CD4-positive, alpha-beta T cell (primary cell): ENCODE results near the gene DDX31. TPM values are rescaled to one million over a fixed set of nuclear protein-coding genes. Genes with fewer than 3 reads are reported as not detected.

Experiments
- ATAC-seq: fragments of 200-7000 bp; cut with Tn5 transposase; one replicate; pipeline ENCODE4 v1.10.0; 2022; ENCODE audit warnings: mild to moderate bottlenecking; ENCODE audit not compliant: poor library complexity
- CTCF ChIA-PET: fragments of 350-600 bp; sonication (Branson Sonifier 250); formaldehyde crosslinking; loops from one replicate; lab custom pipeline; 2021; ENCODE audit warnings: antibody characterized with exemption, inconsistent platforms; lab: Charles Lee
- POLR2A ChIA-PET: fragments of 350-600 bp; sonication (Branson Sonifier 250); formaldehyde crosslinking; loops from one replicate; lab custom pipeline; 2021; ENCODE audit warnings: antibody characterized with exemption, inconsistent platforms; lab: Charles Lee
- DNase-seq, 14 experiments: peaks; one replicate each; pipeline ENCODE4 v3.0.0-alpha.2; 2013 to 2020; ENCODE audit warnings: mixed read lengths in 2 of 14
- H3K27ac ChIP-seq, 2 donors: one replicate each; pipeline versions ENCODE4 v1.5.1 to v1.7.0; 2013; ENCODE audit warnings: low read length in 2 of 2, low read depth in 1 of 2, mild to moderate bottlenecking in 1 of 2
- H3K27me3 ChIP-seq, 2 experiments: 1 replicate in 1 of 2; 2 replicates in 1 of 2; pipeline versions ENCODE4 v1.6.1 to v1.7.0; 2013; ENCODE audit warnings: low read length in 2 of 2, control low read depth in 1 of 2, mild to moderate bottlenecking in 1 of 2, moderate library complexity in 1 of 2; ENCODE audit not compliant: insufficient read depth in 2 of 2, control insufficient read depth in 1 of 2
- H3K36me3 ChIP-seq: one replicate; pipeline ENCODE4 v1.6.1; 2013; ENCODE audit warnings: low read length, control low read depth; ENCODE audit not compliant: insufficient read depth
- H3K4me1 ChIP-seq: one replicate; pipeline ENCODE4 v1.6.1; 2013; ENCODE audit warnings: low read length, control low read depth; ENCODE audit not compliant: insufficient read depth
- H3K4me3 ChIP-seq: one replicate; pipeline ENCODE4 v1.5.1; 2013; ENCODE audit warnings: mild to moderate bottlenecking, low read length, moderate library complexity
- H3K9me3 ChIP-seq, 2 experiments: 1 replicate in 1 of 2; 2 replicates in 1 of 2; pipeline versions ENCODE4 v1.6.1 to v1.7.0; 2013; ENCODE audit warnings: low read length in 2 of 2, mild to moderate bottlenecking in 2 of 2, control low read depth in 1 of 2, moderate library complexity in 1 of 2; ENCODE audit not compliant: control insufficient read depth in 1 of 2, insufficient read depth in 1 of 2
- H3K27ac Mint-ChIP-seq: one replicate; pipeline ENCODE4 v1.8.0; 2020; ENCODE audit warnings: mixed read lengths
- H3K27me3 Mint-ChIP-seq: one replicate; pipeline ENCODE4 v1.8.0; 2021; ENCODE audit warnings: mixed read lengths
- H3K36me3 Mint-ChIP-seq: one replicate; pipeline ENCODE4 v1.8.0; 2021; ENCODE audit warnings: low read depth, mixed read lengths
- H3K4me1 Mint-ChIP-seq: one replicate; pipeline ENCODE4 v1.8.0; 2021; ENCODE audit warnings: low read depth, mixed read lengths
- H3K4me3 Mint-ChIP-seq: one replicate; pipeline ENCODE4 v1.8.0; 2020; ENCODE audit warnings: mild to moderate bottlenecking, mixed read lengths
- H3K9me3 Mint-ChIP-seq: one replicate; pipeline ENCODE4 v1.8.0; 2020; ENCODE audit warnings: mixed read lengths
- CTCF ChIP-seq: fragments of 200-600 bp; IDR thresholded peaks from one replicate; pipeline ENCODE4 v1.8.0; 2022; ENCODE audit warnings: antibody characterized with exemption, mild to moderate bottlenecking
- intact Hi-C, 2 experiments: fragments of 100-400 bp; cut with DNase I in 1 of 2; cut with micrococcal nuclease in 1 of 2; formaldehyde crosslinking; loops; one replicate each; pipeline versions ENCODE4 v1.15.1 to v1.9.0; 2023 to 2025; cut with DNase I, micrococcal nuclease
- total RNA-seq, 174 experiments: library from RNA in 2 of 174; stranded (reverse) in 2 of 174; gene quantifications; one replicate each; pipeline ENCODE4 v1.2.3 and lab custom pipeline; 2021 to 2026

DDX31 gene
- total RNA-seq, 2 experiments from 2014 or later, result 11.0 to 11.3 TPM

- Histone ChIP-seq H3K4me1 (peaks cover 6% of the 10 kb centered on the region), H3K27ac (no peak overlapping the region), H3K36me3 (peaks cover 12% of the 10 kb centered on the region), H3K9me3 (peaks cover 3 to 35% of the 10 kb centered on the region in 2 experiments), H3K27me3 (peaks cover 50 to 65% of the 10 kb centered on the region in 2 experiments), H3K4me3 (no peak overlapping the region)
- TF ChIP-seq CTCF, result no peak
- ATAC-seq (no peak), DNase-seq (no peak)
- no peaks in the 10 kb centered on the region for H3K9me3 Mint-ChIP-seq
- intact Hi-C loops, result no loop called here
- H3K4me1 Mint-ChIP-seq, result no peaks in the 10 kb centered on the region
- peaks cover 29% of the 10 kb centered on the region for H3K36me3 Mint-ChIP-seq
- H3K27me3 Mint-ChIP-seq, result peaks cover 75% of the 10 kb centered on the region
- H3K4me3 Mint-ChIP-seq, result no peak overlapping the region
- CTCF ChIA-PET, result no interaction called here
- H3K27ac Mint-ChIP-seq, result no peak overlapping the region
- POLR2A ChIA-PET, result no interaction called here
Observed at GRCh38 chr9:132590318-132591182, 79.2 kb downstream of the DDX31 start.

GRCh38 chr9:132590037-132590317, 79.8 kb downstream of the DDX31 start:
- no peak overlapping the region for H3K27ac ChIP-seq
- Mint-ChIP-seq H3K9me3 (no peaks in the 10 kb centered on the region), H3K4me1 (no peaks in the 10 kb centered on the region), H3K4me3 (no peak overlapping the region), H3K27me3 (peaks cover 77% of the 10 kb centered on the region), H3K27ac (no peak overlapping the region), H3K36me3 (peaks cover 24% of the 10 kb centered on the region)
- no peak for TF ChIP-seq CTCF
- no peak for ATAC-seq
- intact Hi-C loops, result no loop called here
- POLR2A ChIA-PET, result no interaction called here
- DNase-seq, result no peak
- no peak overlapping the region for H3K4me3 ChIP-seq
- H3K27me3 ChIP-seq, result peaks cover 56 to 70% of the 10 kb centered on the region in 2 experiments
- H3K9me3 ChIP-seq, result peaks cover 3 to 40% of the 10 kb centered on the region in 2 experiments
- CTCF ChIA-PET, result no interaction called here
- peaks cover 8% of the 10 kb centered on the region for H3K36me3 ChIP-seq
- peaks cover 6% of the 10 kb centered on the region for H3K4me1 ChIP-seq

- Histone ChIP-seq H3K9me3 (peaks cover 3 to 46% of the 10 kb centered on the region in 2 experiments), H3K27ac (no peak overlapping the region), H3K4me3 (no peak overlapping the region), H3K4me1 (peaks cover 6% of the 10 kb centered on the region), H3K36me3 (peaks cover 2% of the 10 kb centered on the region), H3K27me3 (peaks cover 62 to 76% of the 10 kb centered on the region in 2 experiments)
- Mint-ChIP-seq H3K4me3 (no peak overlapping the region), H3K4me1 (no peaks in the 10 kb centered on the region), H3K36me3 (peaks cover 18% of the 10 kb centered on the region), H3K9me3 (no peaks in the 10 kb centered on the region), H3K27me3 (peaks cover 82% of the 10 kb centered on the region), H3K27ac (no peak overlapping the region)
- ChIA-PET POLR2A (no interaction called here), CTCF (no interaction called here)
- intact Hi-C loops, result no loop called here
- DNase-seq, result no peak
- ATAC-seq, result no peak
- TF ChIP-seq CTCF, result no peak
Observed at GRCh38 chr9:132589148-132590036, 80.4 kb downstream of the DDX31 start.
